MM.1S (cell line): ENCODE measurements around the gene PIK3R1.

Source experiments
- DNase-seq: peaks from one replicate; pipeline ENCODE4 v3.0.0-alpha.2; 2015
- H2AFZ ChIP-seq: fragments of 300-600 bp; sonication (generic); 2 replicates; pipeline ENCODE4 v1.6.0; 2016; ENCODE audit warnings: antibody characterized with exemption, low read length
- H3F3A ChIP-seq: fragments of 300-600 bp; sonication (generic); 2 replicates; pipeline ENCODE4 v1.6.1; 2016; ENCODE audit warnings: mild to moderate bottlenecking, antibody characterized with exemption, low read length, moderate library complexity, mixed read lengths; ENCODE audit not compliant: insufficient read depth
- H3K27ac ChIP-seq: fragments of 300-600 bp; sonication (generic); 2 replicates; pipeline ENCODE4 v1.5.1; 2016; ENCODE audit warnings: mild to moderate bottlenecking, low read length
- H3K27me3 ChIP-seq: fragments of 300-600 bp; sonication (generic); replicated peaks from 2 replicates; pipeline ENCODE4 v1.6.0; 2016; ENCODE audit warnings: low read length; ENCODE audit not compliant: insufficient read depth
- H3K36me3 ChIP-seq: fragments of 300-600 bp; sonication (generic); replicated peaks from 2 replicates; pipeline ENCODE4 v1.6.1; 2016; ENCODE audit warnings: mild to moderate bottlenecking, low read length, mixed read lengths; ENCODE audit not compliant: insufficient read depth
- H3K4me1 ChIP-seq: fragments of 300-600 bp; sonication (generic); 2 replicates; pipeline ENCODE4 v1.6.1; 2016; ENCODE audit warnings: low read length, mixed read lengths
- H3K4me2 ChIP-seq: fragments of 300-600 bp; sonication (generic); 2 replicates; pipeline ENCODE4 v1.6.0; 2016; ENCODE audit warnings: low read depth, low read length
- H3K4me3 ChIP-seq: fragments of 300-600 bp; sonication (generic); 2 replicates; pipeline ENCODE4 v1.5.1; 2016; ENCODE audit warnings: low read length, mixed read lengths
- H3K79me2 ChIP-seq: fragments of 300-600 bp; sonication (generic); 2 replicates; pipeline ENCODE4 v1.6.1; 2016; ENCODE audit warnings: mixed run types, low read length, mixed read lengths
- H3K9ac ChIP-seq: fragments of 300-600 bp; sonication (generic); 2 replicates; pipeline ENCODE4 v1.6.1; 2016; ENCODE audit warnings: low read length, mixed read lengths
- H3K9me2 ChIP-seq: fragments of 300-600 bp; sonication (generic); replicated peaks from 2 replicates; pipeline ENCODE4 v1.6.1; 2016; ENCODE audit warnings: mild to moderate bottlenecking, low read length, mixed read lengths; ENCODE audit not compliant: insufficient read depth
- H3K9me3 ChIP-seq: fragments of 300-600 bp; sonication (generic); replicated peaks from 2 replicates; pipeline ENCODE4 v1.6.1; 2016; ENCODE audit warnings: mild to moderate bottlenecking, low read length, mixed read lengths; ENCODE audit not compliant: insufficient read depth
- H4K20me1 ChIP-seq: fragments of 300-600 bp; sonication (generic); 2 replicates; pipeline ENCODE4 v1.6.1; 2016; ENCODE audit warnings: mild to moderate bottlenecking, low read length, moderate library complexity, mixed read lengths; ENCODE audit not compliant: insufficient read depth
- EZH2 ChIP-seq: fragments of 300-600 bp; sonication (generic); optimal IDR thresholded peaks from 2 replicates; pipeline ENCODE3; 2017; ENCODE audit warnings: low read depth, mild to moderate bottlenecking, antibody characterized with exemption, low read length, mixed read lengths
- EZH2phosphoT487 ChIP-seq: fragments of 300-600 bp; sonication (generic); IDR thresholded peaks from 2 replicates; pipeline ENCODE4 v1.6.1; 2018; ENCODE audit warnings: antibody characterized with exemption, low read length
- TF ChIP-seq, protein P1 (sequence below): fragments of 300-600 bp; sonication (generic); IDR thresholded peaks from 2 replicates; pipeline ENCODE4 v1.5.1; 2016; ENCODE audit warnings: antibody characterized with exemption, low read length, mixed read lengths

Gene PIK3R1

DNA sequence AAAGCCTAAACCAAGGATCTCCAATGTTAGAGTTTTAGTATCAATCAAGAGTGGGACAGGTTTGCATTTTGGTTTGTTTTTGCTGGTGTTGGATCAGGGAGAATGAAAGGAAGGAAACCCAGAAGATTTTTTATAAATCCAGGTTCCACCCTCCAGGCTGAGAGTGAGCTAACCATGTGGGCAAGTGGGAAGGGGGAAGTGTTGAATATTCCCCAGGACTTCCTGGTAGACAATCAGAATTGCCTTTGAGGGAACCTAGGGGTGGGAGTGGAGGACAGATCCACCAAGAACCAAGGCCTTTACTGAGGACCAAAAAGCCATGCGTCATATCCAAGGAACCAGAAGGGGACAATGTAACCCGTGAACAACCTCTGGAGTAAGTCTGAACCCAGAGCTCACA lies 33.5 kb upstream of the PIK3R1 start:
- Histone ChIP-seq H3K4me3 (no peak overlapping the region), H4K20me1 (no peaks in the 10 kb centered on the region), H3K9me2 (no peaks in the 10 kb centered on the region), H3K9me3 (no peaks in the 10 kb centered on the region; the same call in 1 of the 2 replicates), H3F3A (no peaks in the 10 kb centered on the region), H3K27ac (no peak overlapping the region), H3K27me3 (no peaks in the 10 kb centered on the region), H2AFZ (no peak overlapping the region), H3K36me3 (no peaks in the 10 kb centered on the region), H3K9ac (no peak overlapping the region), H3K79me2 (no peaks in the 10 kb centered on the region), H3K4me1 (0 out of 2 replicates have a peak, but pooled peaks cover 4% of the 10 kb centered on the region), H3K4me2 (no peak overlapping the region)
- DNase-seq, result no peak
- TF ChIP-seq EZH2phosphoT487, result no peak
- TF ChIP-seq EZH2, result no peak
- TF ChIP-seq, protein P1, sequence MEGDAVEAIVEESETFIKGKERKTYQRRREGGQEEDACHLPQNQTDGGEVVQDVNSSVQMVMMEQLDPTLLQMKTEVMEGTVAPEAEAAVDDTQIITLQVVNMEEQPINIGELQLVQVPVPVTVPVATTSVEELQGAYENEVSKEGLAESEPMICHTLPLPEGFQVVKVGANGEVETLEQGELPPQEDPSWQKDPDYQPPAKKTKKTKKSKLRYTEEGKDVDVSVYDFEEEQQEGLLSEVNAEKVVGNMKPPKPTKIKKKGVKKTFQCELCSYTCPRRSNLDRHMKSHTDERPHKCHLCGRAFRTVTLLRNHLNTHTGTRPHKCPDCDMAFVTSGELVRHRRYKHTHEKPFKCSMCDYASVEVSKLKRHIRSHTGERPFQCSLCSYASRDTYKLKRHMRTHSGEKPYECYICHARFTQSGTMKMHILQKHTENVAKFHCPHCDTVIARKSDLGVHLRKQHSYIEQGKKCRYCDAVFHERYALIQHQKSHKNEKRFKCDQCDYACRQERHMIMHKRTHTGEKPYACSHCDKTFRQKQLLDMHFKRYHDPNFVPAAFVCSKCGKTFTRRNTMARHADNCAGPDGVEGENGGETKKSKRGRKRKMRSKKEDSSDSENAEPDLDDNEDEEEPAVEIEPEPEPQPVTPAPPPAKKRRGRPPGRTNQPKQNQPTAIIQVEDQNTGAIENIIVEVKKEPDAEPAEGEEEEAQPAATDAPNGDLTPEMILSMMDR, result no peak

DNA sequence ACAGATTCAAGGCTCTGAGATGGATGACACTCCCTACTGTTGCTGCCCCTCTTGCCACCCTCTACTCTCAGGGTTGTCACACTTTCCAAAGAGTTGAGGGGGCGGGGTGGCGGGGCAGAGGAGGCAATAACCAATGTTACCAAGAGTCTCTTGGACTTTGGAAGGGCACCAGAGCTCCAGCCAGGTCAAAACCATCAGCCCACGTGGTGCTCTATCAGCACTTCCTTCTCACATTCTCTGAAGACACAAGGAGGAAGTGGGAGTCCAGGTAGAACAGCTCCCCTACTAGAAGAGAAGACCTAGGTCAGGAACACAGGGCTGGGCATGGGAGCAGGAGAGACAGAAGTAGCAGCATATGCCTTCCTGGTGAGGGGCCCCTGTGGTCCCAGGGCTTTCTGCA lies 33.0 kb upstream of the PIK3R1 start:
- Histone ChIP-seq H2AFZ (no peak overlapping the region), H3K36me3 (no peaks in the 10 kb centered on the region), H3K9me2 (no peaks in the 10 kb centered on the region), H3K4me3 (no peak overlapping the region), H3K79me2 (no peaks in the 10 kb centered on the region), H3F3A (no peaks in the 10 kb centered on the region), H3K9me3 (no peaks in the 10 kb centered on the region; the same call in 1 of the 2 replicates), H3K27me3 (no peaks in the 10 kb centered on the region), H3K4me2 (no peak overlapping the region), H3K9ac (no peak overlapping the region), H3K4me1 (0 out of 2 replicates have a peak, but pooled peaks cover 4% of the 10 kb centered on the region), H3K27ac (no peak overlapping the region), H4K20me1 (no peaks in the 10 kb centered on the region)
- no peak for DNase-seq
- no peak for TF ChIP-seq EZH2phosphoT487
- no peak for TF ChIP-seq EZH2

DNA sequence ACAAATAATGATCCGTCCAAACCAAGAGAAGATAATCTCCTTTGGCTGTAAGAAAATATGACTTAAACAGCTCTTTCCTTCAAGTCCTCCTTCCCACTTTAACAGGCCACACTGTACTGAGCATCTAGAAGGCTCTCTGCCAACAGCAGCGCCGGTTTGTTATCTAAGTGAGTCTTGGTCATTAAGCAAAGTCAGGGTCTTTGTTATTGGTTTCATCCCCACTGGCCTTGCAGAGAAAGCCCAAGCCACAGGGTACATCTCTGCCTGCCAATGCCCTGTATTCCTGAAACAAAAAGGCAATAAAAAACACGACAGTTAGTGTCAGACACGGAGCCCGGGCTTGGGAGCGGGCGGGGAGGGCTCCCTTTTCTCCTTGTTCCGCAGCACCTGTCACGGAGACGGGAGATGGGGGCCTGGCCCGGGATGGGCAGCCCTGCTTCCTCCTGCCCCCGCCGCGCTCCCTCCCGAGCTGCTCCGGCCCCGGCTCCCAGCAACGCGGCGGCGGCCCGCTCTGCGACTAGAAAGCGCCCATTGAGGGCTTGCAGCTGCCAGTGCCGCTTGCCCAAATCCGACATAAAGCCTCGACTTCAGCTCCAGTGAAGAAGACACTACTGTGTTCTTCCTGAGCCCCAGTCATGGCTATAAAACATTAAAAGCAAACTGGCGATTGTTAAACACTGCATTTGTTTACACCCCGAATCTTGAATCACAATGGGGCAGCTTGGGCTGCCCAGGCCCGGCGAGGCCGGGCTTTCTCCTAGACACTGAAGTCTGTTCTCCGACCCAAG lies 28.1 kb upstream of the PIK3R1 start:
- Histone ChIP-seq H3K9me3 (no peaks in the 10 kb centered on the region), H3K79me2 (no peaks in the 10 kb centered on the region), H3F3A (no peaks in the 10 kb centered on the region), H3K9ac (no peak overlapping the region), H3K27me3 (no peaks in the 10 kb centered on the region), H3K36me3 (no peaks in the 10 kb centered on the region), H4K20me1 (no peaks in the 10 kb centered on the region), H3K4me3 (no peak overlapping the region), H3K4me1 (0 out of 2 replicates have a peak, but pooled peaks cover 4% of the 10 kb centered on the region), H3K27ac (no peak overlapping the region), H3K9me2 (no peaks in the 10 kb centered on the region), H3K4me2 (no peak overlapping the region), H2AFZ (no peak overlapping the region)
- TF ChIP-seq EZH2phosphoT487 (no peak), EZH2 (no peak)
- TF ChIP-seq, protein P1, result no peak
- no peak for DNase-seq

DNA sequence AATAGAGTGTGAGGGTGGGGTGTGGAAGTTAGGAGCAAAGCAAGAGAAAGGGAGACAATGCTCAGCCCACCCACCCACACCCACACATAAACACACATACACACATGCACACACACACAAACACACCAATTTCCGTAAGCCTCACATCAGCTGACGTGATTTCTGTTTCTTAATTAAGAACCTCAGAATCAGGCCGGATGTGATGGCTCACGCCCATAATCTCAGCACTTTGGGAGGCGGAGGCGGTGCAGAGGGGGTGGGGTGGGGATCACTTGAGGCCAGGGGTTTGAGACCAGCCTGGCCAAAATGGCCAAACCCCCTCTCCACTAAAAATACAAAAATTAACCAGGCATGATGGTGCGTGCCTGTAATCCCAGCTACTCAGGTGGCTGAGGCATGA lies 26.4 kb upstream of the PIK3R1 start:
- H2AFZ ChIP-seq, result no peak overlapping the region
- H3F3A ChIP-seq, result no peaks in the 10 kb centered on the region
- no peaks in the 10 kb centered on the region for H3K9me3 ChIP-seq
- H4K20me1 ChIP-seq, result no peaks in the 10 kb centered on the region
- no peak overlapping the region for H3K4me3 ChIP-seq
- no peaks in the 10 kb centered on the region for H3K27me3 ChIP-seq
- H3K4me1 ChIP-seq, result no peaks in the 10 kb centered on the region
- no peak for DNase-seq
- no peaks in the 10 kb centered on the region for H3K9me2 ChIP-seq
- H3K9ac ChIP-seq, result no peak overlapping the region
- H3K27ac ChIP-seq, result no peak overlapping the region
- H3K36me3 ChIP-seq, result no peaks in the 10 kb centered on the region
- H3K4me2 ChIP-seq, result no peak overlapping the region
- no peaks in the 10 kb centered on the region for H3K79me2 ChIP-seq
- TF ChIP-seq, protein P1, result no peak
- TF ChIP-seq EZH2phosphoT487 (no peak), EZH2 (no peak)
